Measurements from ENCODE around the gene ZNF8. TPM values are rescaled to one million over a fixed set of nuclear protein-coding genes. Genes with fewer than 3 reads are reported as not detected.
"Not testable (repeated sequence)": the region's sequence is repeated elsewhere in the genome, so short reads cannot be mapped to it uniquely, and the experiment has no call there.

ZNF8 gene
- total RNA-seq, result 1 to 10 TPM; 3.7 to 4.6 TPM

GRCh38 chr19:58278541-58279041 lies at the start of gene ZNF8:
Gene ZNF8, plus strand, starts transcription at chr19:58278955. Its CDS starts 127 bp downstream, at chr19:58279082.
- Mint-ChIP-seq H3K4me1 (peaks cover 20% of the 10 kb centered on the region), H3K4me3 (peak within 1 kb of the TSS; percentile 97), H3K9me3 (peaks cover 3% of the 10 kb centered on the region), H3K27ac (peak within 1 kb of the TSS; percentile 98), H3K36me3 (ENCODE audit: low read depth) (peaks cover 68% of the 10 kb centered on the region), H3K27me3 (no peaks in the 10 kb centered on the region)
- ATAC-seq (replicated peaks), result peak; percentile 97

DNA sequence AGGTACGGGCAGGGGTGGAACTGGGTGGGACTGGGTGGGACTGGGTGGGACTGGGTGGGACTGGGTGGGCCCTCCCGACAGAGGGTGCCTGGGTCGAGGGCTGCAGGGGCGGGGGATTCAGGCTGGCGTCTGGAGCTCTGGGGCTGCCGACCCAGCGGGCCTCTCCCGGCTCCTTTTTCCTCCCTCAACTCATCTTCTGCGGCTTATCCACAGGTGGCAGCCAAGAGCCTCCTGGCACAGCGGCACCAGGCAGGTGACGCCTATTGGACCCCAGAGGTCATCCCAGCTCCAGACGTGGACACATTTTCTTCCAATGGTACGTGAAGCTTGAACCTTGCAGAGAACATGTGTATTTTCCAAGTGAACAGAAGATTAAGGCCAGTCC lies 49.5 kb upstream of the ZNF8 start:
- Mint-ChIP-seq H3K27ac (peak overlapping the region; percentile 7), H3K27me3 (no peaks in the 10 kb centered on the region), H3K4me3 (peak overlapping the region; percentile 98), H3K9me3 (peaks cover 24% of the 10 kb centered on the region), H3K4me1 (peaks cover 19% of the 10 kb centered on the region), H3K36me3 (ENCODE audit: low read depth) (peaks cover 61% of the 10 kb centered on the region)
- ATAC-seq (replicated peaks), result peak; percentile 30

GRCh38 chr19:58237324-58237723 lies 41.4 kb upstream of the ZNF8 start:
- peaks cover 5% of the 10 kb centered on the region for H3K4me1 Mint-ChIP-seq
- H3K36me3 Mint-ChIP-seq (ENCODE audit: low read depth), result peaks cover 100% of the 10 kb centered on the region
- no peak for ATAC-seq (replicated peaks)
- peaks cover 21% of the 10 kb centered on the region for H3K9me3 Mint-ChIP-seq
- no peak overlapping the region for H3K27ac Mint-ChIP-seq
- H3K4me3 Mint-ChIP-seq, result no peak overlapping the region
- H3K27me3 Mint-ChIP-seq, result no peaks in the 10 kb centered on the region

GRCh38 chr19:58243351-58243750 lies 35.4 kb upstream of the ZNF8 start:
- no peak overlapping the region for H3K4me3 Mint-ChIP-seq
- H3K27me3 Mint-ChIP-seq, result no peaks in the 10 kb centered on the region
- ATAC-seq (replicated peaks), result no peak
- peaks cover 5% of the 10 kb centered on the region for H3K4me1 Mint-ChIP-seq
- H3K9me3 Mint-ChIP-seq, result peaks cover 13% of the 10 kb centered on the region
- no peak overlapping the region for H3K27ac Mint-ChIP-seq
- peaks cover 100% of the 10 kb centered on the region for H3K36me3 Mint-ChIP-seq (ENCODE audit: low read depth)

DNA sequence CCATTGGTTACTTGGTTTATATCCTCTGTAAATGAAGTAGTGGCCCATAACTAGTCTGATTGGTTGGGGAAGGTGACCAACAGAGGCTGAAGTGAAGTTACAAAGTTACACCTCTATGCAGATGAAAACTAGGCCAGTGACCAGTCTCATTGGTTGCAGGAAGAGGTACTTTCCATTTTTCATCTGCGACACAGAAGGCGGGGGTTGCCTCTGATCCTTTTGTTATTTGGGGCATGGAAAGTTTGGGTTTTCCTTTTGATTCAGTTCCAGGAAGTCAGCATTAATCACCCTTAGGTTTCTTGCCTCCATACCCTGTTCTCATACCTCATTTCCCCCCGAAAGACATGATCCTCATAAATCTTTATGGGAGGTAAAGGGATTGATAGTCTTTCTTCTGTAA lies 29.9 kb upstream of the ZNF8 start:
- Mint-ChIP-seq H3K27ac (peak overlapping the region; percentile 37), H3K4me3 (no peak overlapping the region), H3K36me3 (ENCODE audit: low read depth) (peaks cover 100% of the 10 kb centered on the region), H3K4me1 (no peaks in the 10 kb centered on the region), H3K27me3 (no peaks in the 10 kb centered on the region), H3K9me3 (peaks cover 17% of the 10 kb centered on the region)
- peak; percentile 70 for ATAC-seq (replicated peaks)

GRCh38 chr19:58252102-58252685 lies 26.6 kb upstream of the ZNF8 start:
- Mint-ChIP-seq H3K4me1 (no peaks in the 10 kb centered on the region), H3K36me3 (ENCODE audit: low read depth) (peaks cover 100% of the 10 kb centered on the region), H3K27me3 (no peaks in the 10 kb centered on the region), H3K4me3 (no peak overlapping the region), H3K9me3 (peaks cover 28% of the 10 kb centered on the region), H3K27ac (no peak overlapping the region)
- ATAC-seq (replicated peaks), result no peak

DNA sequence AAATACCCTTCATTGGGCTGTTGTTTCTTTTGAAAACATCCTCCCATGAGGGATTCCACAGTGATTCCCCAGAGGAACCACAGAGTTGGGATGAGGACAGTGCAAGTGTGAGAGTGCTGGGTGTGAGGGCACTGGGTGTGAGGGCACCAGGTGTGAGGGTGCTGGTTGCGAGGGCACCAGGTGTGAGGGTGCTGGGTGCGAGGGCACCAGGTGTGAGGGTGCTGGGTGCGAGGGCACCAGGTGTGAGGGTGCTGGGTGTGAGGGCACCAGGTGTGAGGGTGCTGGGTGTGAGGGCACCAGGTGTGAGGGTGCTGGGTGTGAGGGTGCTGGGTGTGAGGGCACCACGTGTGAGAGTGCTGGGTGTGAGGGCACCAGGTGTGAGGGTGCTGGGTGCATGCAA lies 20.5 kb upstream of the ZNF8 start:
- not testable (repeated sequence) for H3K27ac Mint-ChIP-seq; H3K27me3 Mint-ChIP-seq; H3K4me1 Mint-ChIP-seq; H3K4me3 Mint-ChIP-seq; ATAC-seq (replicated peaks)
- Mint-ChIP-seq H3K9me3 (peaks cover 36% of the 10 kb centered on the region), H3K36me3 (ENCODE audit: low read depth) (peaks cover 100% of the 10 kb centered on the region)

DNA sequence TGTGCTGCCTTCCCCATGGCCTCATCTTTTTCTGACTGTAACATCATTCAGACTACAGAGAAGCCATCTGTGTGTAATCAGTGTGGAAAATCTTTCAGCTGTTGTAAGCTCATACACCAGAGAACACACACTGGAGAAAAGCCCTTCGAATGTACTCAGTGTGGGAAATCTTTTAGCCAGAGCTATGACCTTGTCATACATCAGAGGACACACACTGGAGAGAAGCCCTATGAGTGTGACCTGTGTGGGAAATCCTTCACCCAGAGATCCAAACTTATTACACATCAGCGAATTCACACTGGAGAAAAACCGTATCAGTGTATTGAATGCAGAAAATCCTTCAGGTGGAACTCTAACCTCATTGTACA lies 17.2 kb upstream of the ZNF8 start:
- no peaks in the 10 kb centered on the region for H3K27me3 Mint-ChIP-seq
- no peak overlapping the region for H3K27ac Mint-ChIP-seq
- no peaks in the 10 kb centered on the region for H3K4me1 Mint-ChIP-seq
- peaks cover 26% of the 10 kb centered on the region for H3K9me3 Mint-ChIP-seq
- ATAC-seq (replicated peaks), result no peak
- H3K36me3 Mint-ChIP-seq (ENCODE audit: low read depth), result peaks cover 100% of the 10 kb centered on the region
- H3K4me3 Mint-ChIP-seq, result no peak overlapping the region

GRCh38 chr19:58261968-58262921 lies 16.5 kb upstream of the ZNF8 start:
- Mint-ChIP-seq H3K27me3 (no peaks in the 10 kb centered on the region), H3K27ac (peak overlapping the region; percentile 36), H3K4me1 (no peaks in the 10 kb centered on the region), H3K36me3 (ENCODE audit: low read depth) (peaks cover 100% of the 10 kb centered on the region), H3K4me3 (no peak overlapping the region), H3K9me3 (peaks cover 25% of the 10 kb centered on the region)
- no peak for ATAC-seq (replicated peaks)

DNA sequence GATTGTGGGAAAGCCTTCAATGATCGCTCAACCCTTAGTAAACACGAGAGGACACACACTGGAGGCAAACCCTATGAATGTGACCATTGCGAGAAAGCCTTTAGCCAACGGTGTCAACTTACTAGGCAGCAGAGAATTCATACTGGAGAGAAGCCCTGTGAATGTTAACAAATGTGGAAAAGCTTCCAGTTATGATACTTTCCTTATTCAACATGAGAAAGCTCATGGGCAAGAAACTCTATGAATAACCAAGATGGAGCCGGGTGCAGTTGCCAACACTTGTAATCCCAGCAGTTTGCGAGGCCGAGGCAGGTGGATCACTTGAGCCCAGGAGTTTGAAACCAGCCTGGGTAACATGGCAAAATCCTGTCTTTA lies 15.8 kb upstream of the ZNF8 start:
- H3K36me3 Mint-ChIP-seq (ENCODE audit: low read depth), result peaks cover 93% of the 10 kb centered on the region
- no peaks in the 10 kb centered on the region for H3K4me1 Mint-ChIP-seq
- no peak for ATAC-seq (replicated peaks)
- no peaks in the 10 kb centered on the region for H3K27me3 Mint-ChIP-seq
- H3K4me3 Mint-ChIP-seq, result no peak overlapping the region
- peak overlapping the region; percentile 36 for H3K27ac Mint-ChIP-seq
- H3K9me3 Mint-ChIP-seq, result peaks cover 18% of the 10 kb centered on the region

GRCh38 chr19:58265100-58265499 lies 13.7 kb upstream of the ZNF8 start:
- ATAC-seq (replicated peaks), result no peak
- no peak overlapping the region for H3K27ac Mint-ChIP-seq
- H3K36me3 Mint-ChIP-seq (ENCODE audit: low read depth), result peaks cover 78% of the 10 kb centered on the region
- H3K4me1 Mint-ChIP-seq, result no peaks in the 10 kb centered on the region
- peaks cover 10% of the 10 kb centered on the region for H3K9me3 Mint-ChIP-seq
- no peaks in the 10 kb centered on the region for H3K27me3 Mint-ChIP-seq
- H3K4me3 Mint-ChIP-seq, result no peak overlapping the region

- Mint-ChIP-seq H3K9me3 (peaks cover 4% of the 10 kb centered on the region), H3K27ac (no peak overlapping the region), H3K27me3 (no peaks in the 10 kb centered on the region), H3K36me3 (ENCODE audit: low read depth) (peaks cover 78% of the 10 kb centered on the region), H3K4me3 (no peak overlapping the region), H3K4me1 (no peaks in the 10 kb centered on the region)
- no peak for ATAC-seq (replicated peaks)
These were observed 10.4 kb upstream of the ZNF8 start for GRCh38 chr19:58268344-58268743.

- H3K4me3 Mint-ChIP-seq, result peak overlapping the region; percentile 16
- H3K4me1 Mint-ChIP-seq, result peaks cover 7% of the 10 kb centered on the region
- ATAC-seq (replicated peaks), result no peak
- H3K9me3 Mint-ChIP-seq, result peaks cover 7% of the 10 kb centered on the region
- no peaks in the 10 kb centered on the region for H3K27me3 Mint-ChIP-seq
- H3K36me3 Mint-ChIP-seq (ENCODE audit: low read depth), result peaks cover 90% of the 10 kb centered on the region
- no peak overlapping the region for H3K27ac Mint-ChIP-seq
These were observed 4.0 kb upstream of the ZNF8 start for GRCh38 chr19:58274771-58275201.

GRCh38 chr19:58275564-58275963 lies 3.2 kb upstream of the ZNF8 start:
- Mint-ChIP-seq H3K9me3 (peaks cover 7% of the 10 kb centered on the region), H3K4me1 (peaks cover 11% of the 10 kb centered on the region), H3K27ac (no peak overlapping the region), H3K36me3 (ENCODE audit: low read depth) (peaks cover 82% of the 10 kb centered on the region), H3K27me3 (no peaks in the 10 kb centered on the region), H3K4me3 (peak overlapping the region; percentile 16)
- ATAC-seq (replicated peaks), result no peak

DNA sequence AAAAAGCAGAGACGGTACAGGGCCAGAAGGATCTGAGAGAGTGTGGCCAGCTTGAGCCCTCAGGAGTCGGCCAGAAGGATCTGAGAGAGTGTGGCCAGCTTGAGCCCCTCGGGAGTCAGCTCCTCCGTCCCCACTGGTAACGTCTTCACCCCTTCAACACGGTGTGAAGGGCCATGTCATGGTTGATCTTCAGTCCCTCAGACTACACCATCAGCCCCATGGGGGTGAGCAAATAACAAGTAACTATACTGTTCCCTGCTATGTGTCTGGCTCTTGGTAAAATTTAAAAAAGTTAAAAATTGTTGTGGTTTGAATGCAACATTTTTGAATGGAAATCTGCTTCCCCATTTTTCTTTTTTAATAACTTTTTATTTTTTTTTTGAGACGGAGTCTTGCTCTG lies 1.6 kb upstream of the ZNF8 start:
- H3K36me3 Mint-ChIP-seq (ENCODE audit: low read depth), result peaks cover 75% of the 10 kb centered on the region
- peak overlapping the region; percentile 97 for H3K4me3 Mint-ChIP-seq
- no peaks in the 10 kb centered on the region for H3K27me3 Mint-ChIP-seq
- H3K4me1 Mint-ChIP-seq, result peaks cover 20% of the 10 kb centered on the region
- peaks cover 3% of the 10 kb centered on the region for H3K9me3 Mint-ChIP-seq
- ATAC-seq (replicated peaks), result no peak
- H3K27ac Mint-ChIP-seq, result no peak overlapping the region
